ENCODE data around the gene USP4. TPM values are rescaled to one million over a fixed set of nuclear protein-coding genes. Genes with fewer than 3 reads are reported as not detected.

The USP4 gene
- total RNA-seq, 2 experiments from 2014 or later, result 94.3 to 95.2 TPM

- CTCF ChIA-PET, result interaction anchor here (1.5 to 7.8 kb wide), 2 partner anchors 14 to 20 kb away, joined by 3 to 32 read pairs; partner anchors contain the start of gene USP4
These were observed 19.8 kb upstream of the USP4 start for GRCh38 chr3:49359623-49360022.

DNA sequence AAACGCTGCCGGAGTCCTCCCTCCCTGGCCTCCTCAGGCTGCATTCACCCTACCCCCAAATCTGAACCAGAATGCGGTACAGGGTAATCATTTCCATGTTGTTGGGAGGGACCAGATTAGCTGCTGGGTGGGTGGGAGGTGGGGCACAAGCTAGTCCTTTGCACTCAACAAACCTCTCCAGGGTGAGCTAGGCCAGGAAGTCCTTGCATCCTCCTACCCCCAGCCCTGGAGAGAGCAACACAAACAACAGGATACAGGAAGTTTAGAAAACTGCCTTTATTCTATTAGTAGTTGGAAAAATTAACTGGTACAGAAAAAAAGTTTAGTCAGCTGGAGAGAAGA lies 19.0 kb upstream of the USP4 start:
- no peaks in the 10 kb centered on the region for H3K27me3 ChIP-seq (ENCODE audit: control insufficient read depth in 1 of 2, insufficient read depth in 2 of 2, low read length in 2 of 2)
- H3K36me3 Mint-ChIP-seq (ENCODE audit: low read depth), result peaks cover 66% of the 10 kb centered on the region
- H3K27me3 Mint-ChIP-seq, result no peaks in the 10 kb centered on the region
- no peaks in the 10 kb centered on the region for H3K9me3 Mint-ChIP-seq
- ATAC-seq (ENCODE audit: poor library complexity) (peak; percentile 19), DNase-seq (no peak)
- TF ChIP-seq CTCF (IDR thresholded peaks at IDR 0.05), result no peak
- H3K36me3 ChIP-seq (ENCODE audit: insufficient read depth, low read length), result peaks cover 51% of the 10 kb centered on the region
- H3K27ac ChIP-seq (ENCODE audit: low read depth in 1 of 2, low read length in 2 of 2), result peak overlapping the region; percentile 42 to 78
- peak overlapping the region; percentile 86 for H3K4me3 ChIP-seq (ENCODE audit: low read length)
- H3K9me3 ChIP-seq (ENCODE audit: control insufficient read depth in 1 of 2, insufficient read depth in 1 of 2, low read length in 2 of 2), result no peaks in the 10 kb centered on the region
- peak overlapping the region; percentile 92 for H3K27ac Mint-ChIP-seq
- CTCF ChIA-PET, result interaction anchor here (1.5 to 7.8 kb wide), 2 partner anchors 14 to 19 kb away, joined by 3 to 32 read pairs; partner anchors contain the start of gene USP4
- H3K4me3 Mint-ChIP-seq, result peak overlapping the region; percentile 88
- peaks cover 31% of the 10 kb centered on the region for H3K4me1 ChIP-seq (ENCODE audit: insufficient read depth, low read length)
- intact Hi-C loops (cut with DNase I, micrococcal nuclease), result loop anchor here (1.0 to 5.0 kb wide), 3 partner anchors 19 to 53 kb away; partner anchors contain the start of genes RHOA (in 2 of the 2), USP4 (in 2 of the 2) and TCTA (in 1 of the 2)
- H3K4me1 Mint-ChIP-seq (ENCODE audit: low read depth), result peaks cover 31% of the 10 kb centered on the region
- POLR2A ChIA-PET, result interaction anchor here (0.6 to 3.2 kb wide), 5 partner anchors 9 to 94 kb away, joined by 3 to 68 read pairs (median 3); partner anchors contain the start of genes RHOA, TCTA and USP4

More at GRCh38 chr3:49359623-49360022, 19.8 kb upstream of the USP4 start:
- peaks cover 56% of the 10 kb centered on the region for H3K36me3 ChIP-seq (ENCODE audit: insufficient read depth, low read length)
- Mint-ChIP-seq H3K27ac (peak overlapping the region; percentile 92), H3K27me3 (no peaks in the 10 kb centered on the region), H3K36me3 (ENCODE audit: low read depth) (peaks cover 69% of the 10 kb centered on the region), H3K9me3 (no peaks in the 10 kb centered on the region), H3K4me3 (peak overlapping the region; percentile 88), H3K4me1 (ENCODE audit: low read depth) (peaks cover 28% of the 10 kb centered on the region)
- no peaks in the 10 kb centered on the region for H3K27me3 ChIP-seq (ENCODE audit: control insufficient read depth in 1 of 2, insufficient read depth in 2 of 2, low read length in 2 of 2)
- ATAC-seq (ENCODE audit: poor library complexity), result no peak
- no peaks in the 10 kb centered on the region for H3K9me3 ChIP-seq (ENCODE audit: control insufficient read depth in 1 of 2, insufficient read depth in 1 of 2, low read length in 2 of 2)
- intact Hi-C loops (cut with DNase I, micrococcal nuclease), result loop anchor here (2.0 to 5.0 kb wide), 2 partner anchors 51 to 53 kb away; partner anchors contain the start of genes RHOA (in 2 of the 2) and TCTA (in 1 of the 2)
- DNase-seq, result no peak
- TF ChIP-seq CTCF (IDR thresholded peaks at IDR 0.05), result no peak
- no peak overlapping the region for H3K4me3 ChIP-seq (ENCODE audit: low read length)
- H3K27ac ChIP-seq (ENCODE audit: low read depth in 1 of 2, low read length in 2 of 2), result no peak overlapping the region
- peaks cover 31% of the 10 kb centered on the region for H3K4me1 ChIP-seq (ENCODE audit: insufficient read depth, low read length)
- POLR2A ChIA-PET, result interaction anchor here (0.8 to 3.2 kb wide), 4 partner anchors 8 to 84 kb away, joined by 3 to 68 read pairs (median 3); partner anchors contain the start of gene USP4

DNA sequence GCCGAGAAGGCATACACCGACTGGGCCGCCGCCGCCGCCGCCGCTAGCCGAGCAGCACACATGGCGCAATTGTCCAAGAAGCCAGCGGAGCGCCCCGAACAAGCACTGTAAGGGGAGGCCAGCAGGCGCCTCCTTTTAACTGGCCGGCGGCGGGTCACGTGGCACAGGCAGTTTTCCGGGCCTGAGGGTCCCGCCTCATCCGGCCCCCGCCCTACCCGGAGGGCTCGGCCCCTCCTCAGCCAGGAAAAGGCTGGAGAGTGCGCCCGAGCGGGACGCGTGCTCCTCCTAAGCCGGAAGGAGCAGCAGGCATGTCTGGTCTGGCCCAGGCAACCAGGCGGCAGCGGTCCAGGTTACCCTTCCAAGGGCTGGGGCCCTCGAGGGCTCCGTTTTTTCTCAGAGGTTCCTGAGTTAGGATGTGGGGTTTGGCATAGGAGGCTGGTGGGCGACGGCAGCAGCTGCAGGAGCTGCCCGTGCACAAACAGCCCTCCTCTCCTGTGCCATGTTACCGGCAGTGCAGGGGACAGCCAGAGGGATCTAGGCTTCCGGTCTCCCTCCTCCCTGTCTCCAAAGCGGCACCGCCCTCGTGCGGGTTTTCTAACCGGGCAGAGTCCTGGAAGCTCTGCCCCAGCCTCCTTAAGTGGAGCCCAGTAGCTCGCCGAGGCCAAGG lies 18.5 kb upstream of the USP4 start, which contains the start of gene GPX1:
GPX1 (minus strand) TSS at position 137 of the 667 bp plus-strand sequence; CDS start at position 62, 75 bp downstream.
- intact Hi-C loops (cut with DNase I, micrococcal nuclease), result loop anchor here (1.0 to 5.0 kb wide), 3 partner anchors 18 to 54 kb away; partner anchors contain the start of genes RHOA (in 2 of the 2), USP4 (in 2 of the 2) and TCTA (in 1 of the 2)
- peaks cover 61% of the 10 kb centered on the region for H3K36me3 Mint-ChIP-seq (ENCODE audit: low read depth)

More for the DNA sequence above, 18.5 kb upstream of the USP4 start, which contains the start of gene GPX1:
- H3K27me3 Mint-ChIP-seq, result no peaks in the 10 kb centered on the region
- Histone ChIP-seq H3K27ac (ENCODE audit: low read depth in 1 of 2, low read length in 2 of 2) (peak within 1 kb of the TSS; percentile 56 to 78), H3K4me1 (ENCODE audit: insufficient read depth, low read length) (peaks cover 31% of the 10 kb centered on the region), H3K36me3 (ENCODE audit: insufficient read depth, low read length) (peaks cover 46% of the 10 kb centered on the region), H3K27me3 (ENCODE audit: control insufficient read depth in 1 of 2, insufficient read depth in 2 of 2, low read length in 2 of 2) (no peaks in the 10 kb centered on the region), H3K9me3 (ENCODE audit: control insufficient read depth in 1 of 2, insufficient read depth in 1 of 2, low read length in 2 of 2) (no peaks in the 10 kb centered on the region), H3K4me3 (ENCODE audit: low read length) (peak within 1 kb of the TSS; percentile 86)
- ChIA-PET CTCF (interaction anchor here (1.1 to 7.8 kb wide), 3 partner anchors 13 to 91 kb away, joined by 3 to 32 read pairs (median 3); partner anchors contain the start of gene USP4), POLR2A (interaction anchor here (0.6 to 3.2 kb wide), 8 partner anchors 13 to 94 kb away, joined by 3 to 68 read pairs (median 4); partner anchors contain the start of genes NICN1, RHOA, TCTA and USP4)
- H3K27ac Mint-ChIP-seq, result peak within 1 kb of the TSS; percentile 92
- H3K4me3 Mint-ChIP-seq, result peak within 1 kb of the TSS; percentile 94
- DNase-seq (peak; percentile 51 to 88 (median 71)), ATAC-seq (ENCODE audit: poor library complexity) (peak; percentile 63)
- no peaks in the 10 kb centered on the region for H3K9me3 Mint-ChIP-seq
- peaks cover 31% of the 10 kb centered on the region for H3K4me1 Mint-ChIP-seq (ENCODE audit: low read depth)
- TF ChIP-seq CTCF (IDR thresholded peaks at IDR 0.05), result no peak

All from CD4-positive, alpha-beta T cell (primary cell).